Measurements from ENCODE around the gene ANKS3.

- TF ChIP-seq CTCF (IDR thresholded peaks at IDR 0.05; ENCODE audit: insufficient read depth, low read length, poor library complexity, severe bottlenecking): no peak
- no peak for TF ChIP-seq EZH2phosphoT487 (conservative IDR thresholded peaks at IDR 0.05; ENCODE audit: low read length)
These were observed 69.3 kb downstream of the ANKS3 start for GRCh38 chr16:4664538-4665418.

All from SU-DHL-6 (cell line).